PC-3 (cell line): ENCODE measurements around the gene CNIH1. TPM values are rescaled to one million over a fixed set of nuclear protein-coding genes. Genes with fewer than 3 reads are reported as not detected.
A peak's percentile ranks its signal among the peaks of the same experiment; 100 is the strongest.

Experiments used
- ATAC-seq: fragments of 200-7000 bp; cut with Tn5 transposase; 2 replicates; pipeline ENCODE4 v1.9.1; 2020; ENCODE audit warnings: mild to moderate bottlenecking, moderate library complexity
- BruUV-seq: library from RNA; stranded (reverse); fragments of 400-500 nt; replicated peaks from 2 replicates; lab custom pipeline; 2021; lab: Mats Ljungman, UMichigan
- CTCF ChIA-PET: fragments of 300-600 bp; sonication (Branson Sonifier 250); formaldehyde crosslinking; loops from one replicate; lab custom pipeline; 2022; ENCODE audit warnings: antibody characterized with exemption; lab: Charles Lee
- POLR2A ChIA-PET: fragments of 300-600 bp; sonication (Branson Sonifier 250); formaldehyde crosslinking; loops from one replicate; lab custom pipeline; 2022; ENCODE audit warnings: antibody characterized with exemption; ENCODE audit not compliant: unreplicated experiment; lab: Charles Lee
- DNase-seq: peaks from one replicate; pipeline ENCODE4 v3.0.0-alpha.2; 2015
- H2AFZ ChIP-seq: fragments of 300-600 bp; sonication (generic); 2 replicates; pipeline ENCODE4 v1.6.0; 2016; ENCODE audit warnings: antibody characterized with exemption, low read length
- H3F3A ChIP-seq: fragments of 300-600 bp; sonication (generic); one replicate; pipeline ENCODE4 v1.6.0; 2017; ENCODE audit warnings: antibody characterized with exemption, low read length, control low read depth, mild to moderate bottlenecking; ENCODE audit not compliant: unreplicated experiment
- H3K27ac ChIP-seq: fragments of 300-600 bp; sonication (generic); 2 replicates; pipeline ENCODE4 v1.5.1; 2016; ENCODE audit warnings: mild to moderate bottlenecking, low read length
- H3K27me3 ChIP-seq: fragments of 300-600 bp; sonication (generic); 2 replicates; pipeline ENCODE4 v1.6.1; 2016; ENCODE audit warnings: low read length, mixed read lengths
- H3K36me3 ChIP-seq: fragments of 300-600 bp; sonication (generic); 2 replicates; pipeline ENCODE4 v1.6.1; 2016; ENCODE audit warnings: low read depth, mixed run types, low read length, mixed read lengths
- H3K4me1 ChIP-seq: fragments of 300-600 bp; sonication (generic); 2 replicates; pipeline ENCODE4 v1.5.1; 2016; ENCODE audit warnings: low read length; ENCODE audit not compliant: insufficient read depth
- H3K4me2 ChIP-seq: fragments of 300-600 bp; sonication (generic); 2 replicates; pipeline ENCODE4 v1.6.0; 2016; ENCODE audit warnings: low read length
- H3K4me3 ChIP-seq: fragments of 300-600 bp; sonication (generic); 2 replicates; pipeline ENCODE4 v1.5.1; 2016; ENCODE audit warnings: mild to moderate bottlenecking, low read length, mixed read lengths
- H3K79me2 ChIP-seq: fragments of 300-600 bp; sonication (generic); 2 replicates; pipeline ENCODE4 v1.6.1; 2017; ENCODE audit warnings: low read length, mixed read lengths
- H3K9ac ChIP-seq: fragments of 300-600 bp; sonication (generic); 2 replicates; pipeline ENCODE4 v1.6.0; 2016; ENCODE audit warnings: mild to moderate bottlenecking, low read length
- H3K9me2 ChIP-seq: fragments of 300-600 bp; sonication (generic); replicated peaks from 2 replicates; pipeline ENCODE4 v1.6.1; 2016; ENCODE audit warnings: mixed run types, low read length, mixed read lengths
- H3K9me3 ChIP-seq: fragments of 300-600 bp; sonication (generic); 2 replicates; pipeline ENCODE4 v1.6.1; 2016; ENCODE audit warnings: low read length, mixed read lengths
- H4K20me1 ChIP-seq: fragments of 300-600 bp; sonication (generic); 2 replicates; pipeline ENCODE4 v1.6.1; 2016; ENCODE audit warnings: low read length, mixed read lengths
- EZH2 ChIP-seq: fragments of 300-600 bp; sonication (generic); IDR thresholded peaks from one replicate; pipeline ENCODE4 v1.6.1; 2017; ENCODE audit warnings: antibody characterized with exemption, mild to moderate bottlenecking, low read length; ENCODE audit not compliant: unreplicated experiment
- EZH2phosphoT487 ChIP-seq: fragments of 300-600 bp; sonication (generic); IDR thresholded peaks from 2 replicates; pipeline ENCODE4 v1.6.1; 2018; ENCODE audit warnings: mild to moderate bottlenecking, antibody characterized with exemption, low read length, borderline replicate concordance
- intact Hi-C: fragments of 100-400 bp; cut with micrococcal nuclease; formaldehyde crosslinking; loops from 2 replicates; pipeline ENCODE4 v1.9.0; 2023
- total RNA-seq: library from RNA; depleted of rRNA; stranded (reverse); fragments of >200 nt; gene quantifications from 2 replicates; pipeline ENCODE4 v1.2.3, GENCODE V29; 2014
- TF ChIP-seq, protein P1 (sequence below): fragments of 300-600 bp; sonication (generic); conservative IDR thresholded peaks from 2 replicates; pipeline ENCODE4 v1.5.1; 2017; ENCODE audit warnings: antibody characterized with exemption, low read depth, mild to moderate bottlenecking, low read length

CNIH1 gene
- total RNA-seq, 1 experiment from 2014 or later: 194 TPM

DNA sequence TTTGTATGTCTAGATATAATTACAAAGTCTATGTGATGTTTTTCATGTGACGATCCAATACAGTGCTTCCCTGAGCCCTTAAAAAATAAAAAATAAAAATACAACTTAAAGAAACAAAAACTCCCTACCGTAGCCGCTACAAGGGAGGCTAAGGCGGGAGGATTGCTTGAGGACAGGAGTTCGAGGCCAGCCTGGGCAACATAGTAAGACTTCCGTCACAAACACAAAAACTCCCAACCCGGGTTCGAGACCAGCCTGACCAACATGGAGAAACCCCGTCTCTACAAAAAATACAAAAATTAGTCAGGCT lies 45.0 kb downstream of the CNIH1 start:
- H3F3A ChIP-seq: no peaks in the 10 kb centered on the region
- CTCF ChIA-PET: interaction anchor here (1.3 to 2.2 kb wide), 3 partner anchors 24 to 48 kb away, joined by 10 to 15 read pairs (median 13); no protein-coding TSS in a partner anchor
- H2AFZ ChIP-seq: peak overlapping the region; percentile 86
- H3K4me1 ChIP-seq: peaks cover 24% of the 10 kb centered on the region
- BruUV-seq: TSS peak; percentile 89
- no peak for ATAC-seq
- no peaks in the 10 kb centered on the region for H3K27me3 ChIP-seq
- H3K4me3 ChIP-seq: peak overlapping the region; percentile 90
- H3K79me2 ChIP-seq: peaks cover 43% of the 10 kb centered on the region
- TF ChIP-seq, protein P1, sequence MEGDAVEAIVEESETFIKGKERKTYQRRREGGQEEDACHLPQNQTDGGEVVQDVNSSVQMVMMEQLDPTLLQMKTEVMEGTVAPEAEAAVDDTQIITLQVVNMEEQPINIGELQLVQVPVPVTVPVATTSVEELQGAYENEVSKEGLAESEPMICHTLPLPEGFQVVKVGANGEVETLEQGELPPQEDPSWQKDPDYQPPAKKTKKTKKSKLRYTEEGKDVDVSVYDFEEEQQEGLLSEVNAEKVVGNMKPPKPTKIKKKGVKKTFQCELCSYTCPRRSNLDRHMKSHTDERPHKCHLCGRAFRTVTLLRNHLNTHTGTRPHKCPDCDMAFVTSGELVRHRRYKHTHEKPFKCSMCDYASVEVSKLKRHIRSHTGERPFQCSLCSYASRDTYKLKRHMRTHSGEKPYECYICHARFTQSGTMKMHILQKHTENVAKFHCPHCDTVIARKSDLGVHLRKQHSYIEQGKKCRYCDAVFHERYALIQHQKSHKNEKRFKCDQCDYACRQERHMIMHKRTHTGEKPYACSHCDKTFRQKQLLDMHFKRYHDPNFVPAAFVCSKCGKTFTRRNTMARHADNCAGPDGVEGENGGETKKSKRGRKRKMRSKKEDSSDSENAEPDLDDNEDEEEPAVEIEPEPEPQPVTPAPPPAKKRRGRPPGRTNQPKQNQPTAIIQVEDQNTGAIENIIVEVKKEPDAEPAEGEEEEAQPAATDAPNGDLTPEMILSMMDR: no peak
- TF ChIP-seq EZH2phosphoT487 (no peak), EZH2 (no peak)
- POLR2A ChIA-PET: interaction anchor here (0.6 to 1.3 kb wide), 4 partner anchors 290 to 1723 kb away, joined by 3 to 5 read pairs (median 3); no protein-coding TSS in a partner anchor
- H3K36me3 ChIP-seq: peaks cover 18% of the 10 kb centered on the region
- H3K4me2 ChIP-seq: peak overlapping the region; percentile 91
- H3K27ac ChIP-seq: no peak overlapping the region
- H4K20me1 ChIP-seq: peaks cover 8% of the 10 kb centered on the region; the same call in 1 of the 2 replicates
- H3K9me3 ChIP-seq: no peaks in the 10 kb centered on the region
- DNase-seq: peak; percentile 24
- H3K9me2 ChIP-seq: no peaks in the 10 kb centered on the region
- intact Hi-C loops: loop anchor here (1.0 to 2.0 kb wide), 4 partner anchors 30 to 93 kb away; partner anchors contain the start of gene CNIH1
- peak overlapping the region; percentile 54 for H3K9ac ChIP-seq

GRCh38 chr14:54395716-54396115 lies 45.5 kb downstream of the CNIH1 start:
- no peaks in the 10 kb centered on the region for H3K9me2 ChIP-seq
- H2AFZ ChIP-seq: no peak overlapping the region
- ATAC-seq (no peak), DNase-seq (no peak)
- intact Hi-C loops: loop anchor here (1.0 to 2.0 kb wide), 4 partner anchors 29 to 94 kb away; partner anchors contain the start of gene CNIH1
- no TSS peak for BruUV-seq
- H3K79me2 ChIP-seq: peaks cover 39% of the 10 kb centered on the region
- no peaks in the 10 kb centered on the region for H3K9me3 ChIP-seq
- H3F3A ChIP-seq: no peaks in the 10 kb centered on the region
- H3K4me3 ChIP-seq: no peak overlapping the region
- TF ChIP-seq EZH2 (no peak), EZH2phosphoT487 (no peak)
- TF ChIP-seq, protein P1: no peak
- H3K27me3 ChIP-seq: no peaks in the 10 kb centered on the region
- H4K20me1 ChIP-seq: peaks cover 8% of the 10 kb centered on the region; the same call in 1 of the 2 replicates
- ChIA-PET CTCF (interaction anchor here (0.5 to 1.5 kb wide), 2 partner anchors 25 to 221 kb away, joined by 3 to 15 read pairs; no protein-coding TSS in a partner anchor), POLR2A (interaction anchor here (0.7 kb wide), 1 partner anchor 40 kb away, joined by 3 read pairs; no protein-coding TSS in a partner anchor)
- H3K9ac ChIP-seq: no peak overlapping the region
- H3K4me2 ChIP-seq: no peak overlapping the region
- H3K27ac ChIP-seq: no peak overlapping the region
- peaks cover 14% of the 10 kb centered on the region for H3K36me3 ChIP-seq
- H3K4me1 ChIP-seq: peaks cover 24% of the 10 kb centered on the region

- Histone ChIP-seq H2AFZ (no peak overlapping the region), H3K4me3 (no peak overlapping the region), H3K27ac (no peak overlapping the region), H3K4me1 (peaks cover 24% of the 10 kb centered on the region), H3K9ac (no peak overlapping the region), H3K36me3 (peaks cover 9% of the 10 kb centered on the region), H3K9me2 (no peaks in the 10 kb centered on the region), H3K4me2 (no peak overlapping the region), H4K20me1 (peaks cover 8% of the 10 kb centered on the region; the same call in 1 of the 2 replicates), H3K27me3 (no peaks in the 10 kb centered on the region), H3K9me3 (no peaks in the 10 kb centered on the region), H3K79me2 (peaks cover 35% of the 10 kb centered on the region), H3F3A (no peaks in the 10 kb centered on the region)
- POLR2A ChIA-PET: interaction anchor here (0.7 kb wide), 1 partner anchor 39 kb away, joined by 3 read pairs; no protein-coding TSS in a partner anchor
- ATAC-seq: no peak
- DNase-seq: no peak
- CTCF ChIA-PET: interaction anchor here (0.5 kb wide), 1 partner anchor 221 kb away, joined by 3 read pairs; no protein-coding TSS in a partner anchor
- BruUV-seq: no TSS peak
- TF ChIP-seq EZH2phosphoT487 (no peak), EZH2 (no peak)
- TF ChIP-seq, protein P1: no peak
- intact Hi-C loops: no loop called here
Measured at GRCh38 chr14:54395284-54395683, 45.9 kb downstream of the CNIH1 start.
